Effector CD8-positive, alpha-beta T cell (primary cell): ENCODE results near the gene SLC35F6.
"Not testable (repeated sequence)": the region's sequence is repeated elsewhere in the genome, so short reads cannot be mapped to it uniquely, and the experiment has no call there.

Experiments
- DNase-seq: peaks from one replicate; lab custom pipeline; 2025; lab: John Stamatoyannopoulos, UW

The SLC35F6 gene

GRCh38 chr2:26730549-26731344, 33.3 kb upstream of the SLC35F6 start:
- DNase-seq = no peak

GRCh38 chr2:26731714-26732113, 32.4 kb upstream of the SLC35F6 start:
- no peak for DNase-seq

- DNase-seq = no peak
These were observed 31.6 kb upstream of the SLC35F6 start for GRCh38 chr2:26732446-26732845.

GRCh38 chr2:26733413-26733812, 30.7 kb upstream of the SLC35F6 start:
- no peak for DNase-seq

- no peak for DNase-seq
These were observed 29.0 kb upstream of the SLC35F6 start for GRCh38 chr2:26735097-26735496.

- DNase-seq = no peak
These were observed 28.0 kb upstream of the SLC35F6 start for GRCh38 chr2:26735883-26736588.

- DNase-seq = no peak
These were observed 26.9 kb upstream of the SLC35F6 start for GRCh38 chr2:26737221-26737620.

- no peak for DNase-seq
These were observed 25.6 kb upstream of the SLC35F6 start for GRCh38 chr2:26738481-26738880.

GRCh38 chr2:26739514-26739913, 24.6 kb upstream of the SLC35F6 start:
- DNase-seq = no peak

GRCh38 chr2:26740346-26740745, 23.7 kb upstream of the SLC35F6 start:
- DNase-seq = no peak

GRCh38 chr2:26740890-26741302, 23.2 kb upstream of the SLC35F6 start:
- no peak for DNase-seq

- DNase-seq = no peak
These were observed 21.9 kb upstream of the SLC35F6 start for GRCh38 chr2:26742048-26742770.

GRCh38 chr2:26743852-26744251, 20.2 kb upstream of the SLC35F6 start:
- no peak for DNase-seq

- DNase-seq = no peak
These were observed 19.1 kb upstream of the SLC35F6 start for GRCh38 chr2:26744953-26745352.

- DNase-seq = peak; percentile 70
These were observed 18.3 kb upstream of the SLC35F6 start for GRCh38 chr2:26745609-26746327.

GRCh38 chr2:26746934-26747333, 17.1 kb upstream of the SLC35F6 start:
- DNase-seq = no peak

- DNase-seq = not testable (repeated sequence)
These were observed 14.2 kb upstream of the SLC35F6 start for GRCh38 chr2:26749787-26750420.

- not testable (repeated sequence) for DNase-seq
These were observed 13.6 kb upstream of the SLC35F6 start for GRCh38 chr2:26750467-26750866.

GRCh38 chr2:26752656-26753055, 11.4 kb upstream of the SLC35F6 start:
- DNase-seq = no peak

- no peak for DNase-seq
These were observed 9.5 kb upstream of the SLC35F6 start for GRCh38 chr2:26754539-26754938.

- no peak for DNase-seq
These were observed 9.0 kb upstream of the SLC35F6 start for GRCh38 chr2:26754972-26755670.
